HG03196 (cell line): ENCODE measurements around the gene C1orf216.
"Not testable (repeated sequence)": the region's sequence is repeated elsewhere in the genome, so short reads cannot be mapped to it uniquely, and the experiment has no call there.

Experiments
- ATAC-seq: cut with Tn5 transposase; IDR thresholded peaks from one replicate; pipeline ENCODE4 v1.9.1; 2021; ENCODE audit not compliant: unreplicated experiment

Gene C1orf216

GRCh38 chr1:35707601-35708440 is 10.9 kb downstream of the C1orf216 start:
- no peak for ATAC-seq

GRCh38 chr1:35706846-35707600 is 11.7 kb downstream of the C1orf216 start:
- ATAC-seq, result no peak

DNA sequence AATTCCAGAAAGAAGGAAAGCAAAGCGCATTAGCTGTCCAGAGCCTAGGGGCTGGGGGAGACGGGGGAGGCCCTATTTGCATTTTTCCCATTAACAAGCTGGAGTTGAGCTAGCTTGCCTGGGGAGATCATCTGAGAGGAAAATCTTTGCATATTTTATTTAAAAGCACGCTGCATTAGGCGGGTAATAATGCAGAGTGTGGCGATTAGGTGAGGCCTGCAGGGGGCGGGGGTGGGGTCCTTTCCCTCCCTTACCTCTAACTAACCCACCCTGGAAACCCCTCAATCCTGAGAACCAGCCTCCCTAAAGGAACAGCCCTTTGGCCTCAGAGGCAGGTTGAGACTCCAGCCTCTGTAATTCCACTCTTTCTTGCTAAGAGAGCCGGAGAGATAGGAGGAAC is 16.2 kb downstream of the C1orf216 start:
- no peak for ATAC-seq

DNA sequence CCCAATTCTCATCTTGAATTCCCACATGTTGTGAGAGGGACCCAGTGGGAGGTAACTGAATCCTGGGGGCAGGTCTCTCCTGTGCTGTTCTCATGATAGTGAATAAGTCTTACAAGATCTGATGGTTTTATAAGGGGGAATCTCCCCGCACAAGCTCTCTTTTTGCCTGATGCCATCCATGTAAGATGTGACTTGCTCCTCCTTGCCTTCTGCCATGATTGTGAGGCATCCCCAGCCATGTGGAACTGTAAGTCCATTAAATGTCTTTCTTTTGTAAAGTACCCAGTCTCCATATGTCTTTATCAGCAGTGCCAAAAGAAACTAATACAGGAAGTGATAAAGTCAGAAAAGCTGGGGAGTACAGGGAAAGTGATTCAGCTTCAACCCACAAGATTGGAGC is 19.5 kb downstream of the C1orf216 start:
- not testable (repeated sequence) for ATAC-seq

DNA sequence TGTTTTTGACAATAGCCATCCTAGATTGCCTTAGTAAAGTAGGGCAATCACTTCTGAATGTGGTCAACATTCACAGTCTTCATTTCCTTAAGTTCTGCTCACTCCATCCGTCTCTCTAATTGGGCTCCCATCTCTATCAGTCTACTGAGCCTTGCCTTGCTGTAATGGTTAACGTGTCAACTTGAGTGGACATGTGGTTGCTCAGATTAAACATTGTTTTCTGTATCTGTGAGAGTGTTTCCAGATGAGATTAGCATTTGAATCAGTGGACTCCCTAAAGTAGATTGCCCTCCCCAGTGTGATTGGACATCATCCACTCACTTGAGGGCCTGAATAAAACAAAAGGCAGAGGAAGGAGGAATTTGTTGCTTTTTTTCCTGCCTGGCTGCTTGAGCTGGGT is 26.4 kb downstream of the C1orf216 start:
- no peak for ATAC-seq

- no peak for ATAC-seq
Measured at GRCh38 chr1:35691571-35692220, 27.0 kb downstream of the C1orf216 start.

GRCh38 chr1:35691080-35691479 is 27.6 kb downstream of the C1orf216 start:
- ATAC-seq, result no peak

DNA sequence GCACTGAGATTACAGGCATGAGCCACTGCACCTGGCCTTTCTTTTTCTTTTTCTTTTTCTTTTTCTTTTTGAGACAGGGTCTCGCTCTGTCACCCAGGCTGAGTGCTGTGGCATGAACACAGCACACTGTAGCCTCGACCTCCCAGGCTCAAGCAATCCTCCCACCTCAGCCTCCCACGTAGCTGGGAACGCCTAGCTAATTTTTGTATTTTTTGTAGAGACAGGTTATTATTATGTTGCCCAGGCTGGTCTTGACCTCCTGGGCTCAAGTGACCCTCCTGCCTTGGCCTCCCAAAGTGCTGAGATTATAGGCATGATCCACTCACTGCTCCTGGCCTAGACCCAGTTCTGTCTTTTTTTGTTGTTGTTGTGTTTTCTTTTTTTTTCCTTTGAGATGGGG is 28.6 kb downstream of the C1orf216 start:
- ATAC-seq, result not testable (repeated sequence)

DNA sequence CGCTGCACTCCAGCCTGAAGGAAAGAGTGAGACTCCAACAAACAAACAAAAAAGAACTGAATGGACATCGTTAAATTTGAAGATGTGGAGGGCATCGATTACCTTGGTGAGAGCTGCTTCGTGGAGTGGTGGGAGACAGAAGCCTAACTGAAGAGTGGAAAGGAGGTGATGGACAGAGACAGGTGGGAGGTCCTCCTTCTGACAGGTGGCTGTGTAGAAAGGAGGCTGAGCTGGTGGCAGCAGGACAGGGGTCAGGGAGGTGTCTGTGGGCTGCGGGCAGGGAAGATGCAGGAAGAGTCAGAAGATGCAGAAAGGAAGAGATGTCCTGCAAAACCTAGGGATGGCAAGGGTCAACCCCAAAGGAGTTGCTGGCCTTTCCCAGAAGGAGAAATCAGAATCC is 30.5 kb downstream of the C1orf216 start:
- no peak for ATAC-seq

DNA sequence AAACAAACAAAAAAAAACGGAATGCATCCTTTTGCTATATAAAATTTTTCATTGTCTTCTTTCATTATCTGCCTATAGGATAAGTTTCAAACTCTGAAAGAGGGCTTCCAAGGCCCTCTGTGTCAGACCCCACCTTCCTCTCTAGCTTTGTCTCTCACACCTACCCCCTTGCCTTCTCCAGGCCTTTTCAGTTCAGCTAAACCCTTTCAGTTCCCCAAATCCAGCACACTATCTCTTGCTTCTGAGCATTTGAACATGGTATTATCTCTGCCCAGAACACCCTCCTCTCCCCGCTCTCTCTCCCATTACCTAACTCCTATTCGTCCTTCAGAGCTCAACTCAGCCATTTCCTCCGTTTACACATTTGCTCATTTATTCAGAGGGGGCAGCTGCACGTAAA is 35.7 kb downstream of the C1orf216 start:
- no peak for ATAC-seq

DNA sequence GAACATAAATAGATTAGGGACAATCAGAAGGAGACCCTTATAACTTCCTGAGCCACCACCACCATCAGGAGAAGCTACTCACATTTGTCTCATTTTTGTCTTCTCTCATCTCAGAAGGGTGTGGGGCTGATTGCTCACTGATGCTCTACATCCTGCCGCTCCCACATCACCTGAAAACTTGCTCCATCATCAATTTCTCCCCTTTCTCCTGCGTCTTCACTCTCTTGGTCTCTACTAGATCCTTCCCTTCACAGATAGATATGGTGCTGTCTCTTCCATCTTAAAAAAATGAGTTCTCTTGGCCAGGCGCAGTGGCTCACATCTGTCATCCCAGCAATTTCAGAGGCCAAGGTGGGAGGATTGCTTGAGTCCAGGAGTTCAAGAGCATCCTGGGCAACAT is 38.4 kb downstream of the C1orf216 start:
- no peak for ATAC-seq

- no peak for ATAC-seq
Measured at GRCh38 chr1:35675773-35676172, 42.9 kb downstream of the C1orf216 start.

DNA sequence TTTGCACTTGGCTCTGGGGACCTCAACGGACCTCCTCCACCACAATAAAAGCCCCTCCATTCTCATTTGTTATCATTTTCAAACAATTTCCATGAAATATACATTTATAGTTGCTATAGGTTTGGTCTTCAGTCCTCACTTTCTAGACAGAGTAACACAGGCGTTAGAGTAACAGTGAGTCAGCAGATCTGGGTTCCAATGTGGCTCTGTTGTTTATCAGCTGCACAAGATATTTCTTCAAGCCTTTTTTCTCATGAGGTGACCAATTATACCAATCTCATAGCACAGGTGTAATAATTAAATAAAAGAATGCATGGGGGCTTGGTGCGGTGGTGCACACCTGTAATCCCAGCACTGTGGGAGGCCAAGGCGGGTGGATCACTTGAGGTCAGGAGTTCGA is 44.6 kb downstream of the C1orf216 start:
- no peak for ATAC-seq

GRCh38 chr1:35672116-35672515 is 46.6 kb downstream of the C1orf216 start:
- ATAC-seq, result no peak

DNA sequence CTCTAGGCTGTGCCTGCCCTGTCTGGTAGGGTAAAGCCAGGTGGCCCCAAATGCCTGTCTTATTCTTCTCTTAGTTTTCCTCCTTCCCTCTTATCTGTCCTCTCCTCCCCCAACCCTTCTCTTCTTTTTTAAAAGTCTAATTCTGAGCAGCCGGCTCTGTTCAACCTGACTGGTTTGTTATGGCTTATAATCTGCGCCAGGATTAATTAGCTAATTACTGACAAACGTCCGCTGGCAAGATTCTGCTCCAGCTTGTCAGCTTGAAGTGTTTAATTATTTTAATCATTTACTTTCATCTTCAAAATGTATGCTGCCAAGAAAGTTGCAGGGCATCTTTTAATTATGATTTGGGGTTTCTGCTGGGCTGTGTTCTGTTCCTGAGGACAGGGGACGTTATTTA is 50.2 kb downstream of the C1orf216 start:
- ATAC-seq, result no peak

GRCh38 chr1:35666916-35667315 is 51.8 kb downstream of the C1orf216 start:
- ATAC-seq, result no peak

- no peak for ATAC-seq
Measured at GRCh38 chr1:35666216-35666615, 52.5 kb downstream of the C1orf216 start.
